ENCODE results near the gene TNXB.
"Not testable (repeated sequence)": the region's sequence is repeated elsewhere in the genome, so short reads cannot be mapped to it uniquely, and the experiment has no call there.

The TNXB gene

GRCh38 chr6:32040299-32041049 is 68.7 kb downstream of the TNXB start:
- DNase-seq (ENCODE audit: low spot score), result not testable (repeated sequence)

- not testable (repeated sequence) for DNase-seq (ENCODE audit: low spot score)
Measured at GRCh38 chr6:32039321-32040274, 69.5 kb downstream of the TNXB start.

- DNase-seq (ENCODE audit: low spot score), result not testable (repeated sequence)
Measured at GRCh38 chr6:32038878-32039277, 70.3 kb downstream of the TNXB start.

GRCh38 chr6:32037598-32038524 is 71.3 kb downstream of the TNXB start, which contains the start of gene CYP21A2:
Gene CYP21A2 (plus strand): TSS chr6:32038415. CDS start chr6:32038423, 8 bp downstream.
- DNase-seq (ENCODE audit: low spot score), result not testable (repeated sequence)

- DNase-seq (ENCODE audit: low spot score), result not testable (repeated sequence)
Measured at GRCh38 chr6:32037136-32037535, 72.0 kb downstream of the TNXB start.

GRCh38 chr6:32035283-32036013 is 73.7 kb downstream of the TNXB start:
- not testable (repeated sequence) for DNase-seq (ENCODE audit: low spot score)

- DNase-seq (ENCODE audit: low spot score), result not testable (repeated sequence)
Measured at GRCh38 chr6:32029553-32029952, 79.6 kb downstream of the TNXB start.

GRCh38 chr6:32028631-32029030 is 80.5 kb downstream of the TNXB start:
- not testable (repeated sequence) for DNase-seq (ENCODE audit: low spot score)

- not testable (repeated sequence) for DNase-seq (ENCODE audit: low spot score)
Measured at GRCh38 chr6:32022100-32022499, 87.0 kb downstream of the TNXB start.

GRCh38 chr6:32014547-32014946 is 94.6 kb downstream of the TNXB start, which contains the start of gene C4B:
Gene C4B (plus strand): TSS chr6:32014795. CDS start chr6:32014846, 51 bp downstream.
- DNase-seq (ENCODE audit: low spot score), result not testable (repeated sequence)

GRCh38 chr6:32013738-32014137 is 95.4 kb downstream of the TNXB start:
- DNase-seq (ENCODE audit: low spot score), result not testable (repeated sequence)

- not testable (repeated sequence) for DNase-seq (ENCODE audit: low spot score)
Measured at GRCh38 chr6:32012941-32013617, 96.1 kb downstream of the TNXB start.

GRCh38 chr6:32010856-32011530 is 98.1 kb downstream of the TNXB start:
- not testable (repeated sequence) for DNase-seq (ENCODE audit: low spot score)

GRCh38 chr6:32009537-32009936 is 99.6 kb downstream of the TNXB start:
- not testable (repeated sequence) for DNase-seq (ENCODE audit: low spot score)

- DNase-seq (ENCODE audit: low spot score), result not testable (repeated sequence)
Measured at GRCh38 chr6:32008616-32009015, 100.5 kb downstream of the TNXB start.

- DNase-seq (ENCODE audit: low spot score), result not testable (repeated sequence)
Measured at GRCh38 chr6:32008037-32008436, 101.1 kb downstream of the TNXB start.

- DNase-seq (ENCODE audit: low spot score), result not testable (repeated sequence)
Measured at GRCh38 chr6:32007086-32007485, 102.1 kb downstream of the TNXB start.

- DNase-seq (ENCODE audit: low spot score), result not testable (repeated sequence)
Measured at GRCh38 chr6:32005991-32006529, 103.1 kb downstream of the TNXB start.

- not testable (repeated sequence) for DNase-seq (ENCODE audit: low spot score)
Measured at GRCh38 chr6:32005538-32005880, 103.6 kb downstream of the TNXB start.

Measured in CD4-positive, alpha-beta T cell treated with Interleukin-15 for 4 hours (primary cell).